B cell (primary cell): Measurements from ENCODE around the gene GFPT2. TPM values are rescaled to one million over a fixed set of nuclear protein-coding genes. Genes with fewer than 3 reads are reported as not detected.

Experiments used
- ATAC-seq: fragments of 200-7000 bp; cut with Tn5 transposase; one replicate; pipeline ENCODE4 v1.10.0; 2021; ENCODE audit warnings: low read depth, mild to moderate bottlenecking, moderate number of reproducible peaks, moderate library complexity
- CTCF ChIA-PET: fragments of 350-600 bp; sonication (Branson Sonifier 250); formaldehyde crosslinking; loops from one replicate; lab custom pipeline; 2021; ENCODE audit warnings: antibody characterized with exemption, inconsistent platforms; lab: Charles Lee
- POLR2A ChIA-PET: fragments of 350-600 bp; sonication (Branson Sonifier 250); formaldehyde crosslinking; loops from one replicate; lab custom pipeline; 2021; ENCODE audit warnings: antibody characterized with exemption; lab: Charles Lee
- DNase-seq: peaks from one replicate; pipeline ENCODE4 v3.0.0; 2013
- H2AFZ ChIP-seq: 2 replicates; pipeline ENCODE4 v1.6.1; 2012; ENCODE audit warnings: mild to moderate bottlenecking, low read depth, low read length; ENCODE audit not compliant: insufficient read depth, poor library complexity, severe bottlenecking
- H3K27ac ChIP-seq, 2 donors: 1 replicate in 1 of 2; 2 replicates in 1 of 2; pipeline ENCODE4 v1.5.1; 2012 to 2013; ENCODE audit warnings: low read length in 2 of 2, mild to moderate bottlenecking in 2 of 2, moderate library complexity in 1 of 2
- H3K27me3 ChIP-seq, 4 experiments: fragments of 200-600 bp in 1 of 4; sonication (generic) in 1 of 4; replicated peaks in 1 of 4; 1 replicate in 2 of 4; 2 replicates in 2 of 4; pipeline versions ENCODE4 v1.6.1 to v1.7.0; 2013 to 2016; ENCODE audit warnings: low read length in 3 of 4, mild to moderate bottlenecking in 2 of 4, mixed read lengths in 1 of 4, moderate library complexity in 1 of 4; ENCODE audit not compliant: insufficient read depth in 4 of 4, control insufficient read depth in 3 of 4; ENCODE audit errors: control extremely low read depth in 1 of 4
- H3K36me3 ChIP-seq, 2 experiments: replicated peaks in 1 of 2; 1 replicate in 1 of 2; 2 replicates in 1 of 2; pipeline versions ENCODE4 v1.6.1 to v1.7.1; 2013; ENCODE audit warnings: low read length in 1 of 2; ENCODE audit not compliant: insufficient read depth in 2 of 2, control insufficient read depth in 1 of 2; ENCODE audit errors: control extremely low read depth in 1 of 2, extremely low read depth in 1 of 2
- H3K4me1 ChIP-seq, 2 donors: fragments of 200-600 bp in 1 of 2; sonication (generic) in 1 of 2; 1 replicate in 1 of 2; 2 replicates in 1 of 2; pipeline versions ENCODE4 v1.5.1 to v1.6.1; 2013 to 2017; ENCODE audit warnings: low read length in 2 of 2; ENCODE audit not compliant: control insufficient read depth in 2 of 2, insufficient read depth in 2 of 2
- H3K4me2 ChIP-seq: replicated peaks from 2 replicates; pipeline ENCODE3; 2012; ENCODE audit warnings: mild to moderate bottlenecking, low read depth, low read length; ENCODE audit not compliant: poor library complexity, severe bottlenecking
- H3K4me3 ChIP-seq, 5 experiments: fragments of 200-600 bp in 1 of 5; sonication (generic) in 1 of 5; 1 replicate in 3 of 5; 2 replicates in 2 of 5; pipeline versions ENCODE4 v1.5.1 to v1.7.0; 2011 to 2016; ENCODE audit warnings: low read length in 4 of 5, mild to moderate bottlenecking in 4 of 5, low read depth in 2 of 5, control low read depth in 1 of 5, moderate library complexity in 1 of 5; ENCODE audit not compliant: insufficient read depth in 1 of 5; ENCODE audit errors: control extremely low read depth in 1 of 5, extremely low read depth in 1 of 5
- H3K79me2 ChIP-seq: fragments of 200-600 bp; sonication (generic); one replicate; pipeline ENCODE4 v1.6.0; 2016; ENCODE audit warnings: low read length; ENCODE audit not compliant: control insufficient read depth, insufficient read depth
- H3K9ac ChIP-seq: fragments of 200-600 bp; sonication (generic); 2 replicates; pipeline ENCODE4 v1.6.1; 2017; ENCODE audit warnings: mild to moderate bottlenecking, low read length, moderate library complexity
- H3K9me3 ChIP-seq, 3 donors: one replicate each; pipeline versions ENCODE4 v1.6.1 to v1.7.1; 2013; ENCODE audit warnings: low read length in 2 of 3; ENCODE audit not compliant: control insufficient read depth in 2 of 3, insufficient read depth in 1 of 3; ENCODE audit errors: control extremely low read depth in 1 of 3
- H4K20me1 ChIP-seq: 2 replicates; pipeline ENCODE4 v1.6.0; 2012; ENCODE audit warnings: mild to moderate bottlenecking, low read length; ENCODE audit not compliant: insufficient read depth, control insufficient read depth, poor library complexity, severe bottlenecking
- H3K27ac Mint-ChIP-seq: one replicate; pipeline ENCODE4 v1.8.0; 2021; ENCODE audit warnings: mixed read lengths
- H3K27me3 Mint-ChIP-seq: one replicate; pipeline ENCODE4 v1.8.0; 2021; ENCODE audit warnings: mixed read lengths
- H3K4me1 Mint-ChIP-seq: one replicate; pipeline ENCODE4 v1.8.0; 2021; ENCODE audit warnings: mixed read lengths
- H3K4me3 Mint-ChIP-seq: one replicate; pipeline ENCODE4 v1.8.0; 2021; ENCODE audit warnings: mixed read lengths
- H3K9me3 Mint-ChIP-seq: one replicate; pipeline ENCODE4 v1.8.0; 2022; ENCODE audit warnings: mixed read lengths; ENCODE audit not compliant: insufficient read depth
- CTCF ChIP-seq: fragments of 200-600 bp; IDR thresholded peaks from one replicate; pipeline ENCODE4 v1.8.0; 2022; ENCODE audit warnings: antibody characterized with exemption, mild to moderate bottlenecking
- EZH2 ChIP-seq: IDR thresholded peaks from 2 replicates; pipeline ENCODE4 v1.6.1; 2012; ENCODE audit warnings: borderline replicate concordance, low read depth, mild to moderate bottlenecking, moderate library complexity, low read length; ENCODE audit not compliant: insufficient read depth, poor library complexity, severe bottlenecking
- WGBS: methylation state at CpG from one replicate; pipeline ENCODE4 v1.1.5; 2013; ENCODE audit warnings: missing lambda C conversion rate; ENCODE audit not compliant: insufficient coverage; 5-methylcytosine and 5-hydroxymethylcytosine counted together
- intact Hi-C: fragments of 100-400 bp; cut with micrococcal nuclease; formaldehyde crosslinking; loops from one replicate; pipeline ENCODE4 v1.10.0; 2022
- polyA plus RNA-seq: library from polyadenylated mRNA; depleted of rRNA; stranded (reverse); fragments of >200 nt; gene quantifications from 2 replicates; pipeline ENCODE4 v1.2.3, GENCODE V29; 2012
- total RNA-seq, 2 donors: library from RNA; stranded (reverse); fragments of 120-200 nt in 1 of 2; gene quantifications; 1 replicate in 1 of 2; 2 replicates in 1 of 2; pipeline versions ENCODE4 v1.2.3 to v1.2.4, GENCODE V29; 2013 to 2022

GFPT2 gene
- total and polyA plus RNA-seq, 2 donors (not counting 1 experiment from before 2014, with no cell fraction given) = 0.03 to 2.8 TPM

- H3K27me3 ChIP-seq = peaks cover 0 to 1% (median 0%) of the 10 kb centered on the region in 4 experiments
- DNase-seq (no peak), ATAC-seq (no peak)
- ChIA-PET POLR2A (no interaction called here), CTCF (interaction anchor here (3.7 kb wide), 1 partner anchor 16 kb away, joined by 11 read pairs; no protein-coding TSS in a partner anchor)
- no peak overlapping the region for H3K4me2 ChIP-seq
- Mint-ChIP-seq H3K9me3 (no peaks in the 10 kb centered on the region), H3K4me3 (no peak overlapping the region), H3K27ac (no peak overlapping the region), H3K4me1 (no peaks in the 10 kb centered on the region), H3K27me3 (peaks cover 28% of the 10 kb centered on the region)
- intact Hi-C loops = no loop called here
- H3K9me3 ChIP-seq = no peaks in the 10 kb centered on the region
- H3K79me2 ChIP-seq = no peaks in the 10 kb centered on the region
- no peaks in the 10 kb centered on the region for H3K4me1 ChIP-seq
- H3K4me3 ChIP-seq = no peak overlapping the region
- no peak overlapping the region for H3K27ac ChIP-seq
- TF ChIP-seq EZH2 (no peak), CTCF (no peak)
- no peak overlapping the region for H2AFZ ChIP-seq
- no peaks in the 10 kb centered on the region for H4K20me1 ChIP-seq
- 89% methylated on average over 7 of the region's 7 CpGs for WGBS
- H3K36me3 ChIP-seq = no peaks in the 10 kb centered on the region
- no peak overlapping the region for H3K9ac ChIP-seq
These were observed 8.5 kb downstream of the GFPT2 start for GRCh38 chr5:180344696-180344999.

GRCh38 chr5:180343831-180344695 lies 9.1 kb downstream of the GFPT2 start:
- no peaks in the 10 kb centered on the region for H3K9me3 ChIP-seq
- no peak overlapping the region for H3K4me2 ChIP-seq
- POLR2A ChIA-PET = no interaction called here
- no peak overlapping the region for H3K27ac ChIP-seq
- intact Hi-C loops = no loop called here
- no peaks in the 10 kb centered on the region for H3K36me3 ChIP-seq
- H3K79me2 ChIP-seq = no peaks in the 10 kb centered on the region
- no peaks in the 10 kb centered on the region for H3K4me1 ChIP-seq
- no peak for ATAC-seq
- 84% methylated on average over 12 of the region's 14 CpGs for WGBS
- TF ChIP-seq EZH2 (no peak), CTCF (no peak)
- no peaks in the 10 kb centered on the region for H4K20me1 ChIP-seq
- H3K4me1 Mint-ChIP-seq = no peaks in the 10 kb centered on the region
- no peak overlapping the region for H3K4me3 Mint-ChIP-seq
- H3K27me3 ChIP-seq = no peaks in the 10 kb centered on the region
- H3K9me3 Mint-ChIP-seq = no peaks in the 10 kb centered on the region
- H3K9ac ChIP-seq = no peak overlapping the region
- no peak overlapping the region for H3K4me3 ChIP-seq
- CTCF ChIA-PET = interaction anchor here (0.9 to 3.7 kb wide), 2 partner anchors 15 to 29 kb away, joined by 3 to 11 read pairs; no protein-coding TSS in a partner anchor
- H2AFZ ChIP-seq = no peak overlapping the region
- DNase-seq = no peak
- peaks cover 29% of the 10 kb centered on the region for H3K27me3 Mint-ChIP-seq
- no peak overlapping the region for H3K27ac Mint-ChIP-seq
